Renal cortex interstitium (tissue), 11 donors: ENCODE results near the gene AKAIN1. TPM values are rescaled to one million over a fixed set of nuclear protein-coding genes. Genes with fewer than 3 reads are reported as not detected.

ENCODE experiments used
- DNase-seq, 11 donors: peaks; one replicate each; pipeline ENCODE4 v3.0.0-alpha.2; 2013; ENCODE audit warnings: low read depth in 9 of 11, low spot score in 4 of 11; ENCODE audit errors: extremely low read depth in 1 of 11
- polyA plus RNA-seq, 3 donors: library from polyadenylated mRNA; unstranded; fragments of 120-200 nt; gene quantifications; one replicate each; pipeline ENCODE4 v1.2.1, GENCODE V29; 2013; ENCODE audit not compliant: insufficient read length in 3 of 3

Gene AKAIN1
- polyA plus RNA-seq, 3 donors: not detected

GRCh38 chr18:5166606-5167280 is 30.3 kb downstream of the AKAIN1 start:
- DNase-seq: no peak

GRCh38 chr18:5164903-5165302 is 32.2 kb downstream of the AKAIN1 start:
- DNase-seq: no peak

- no peak for DNase-seq
Measured at GRCh38 chr18:5162111-5162510, 34.9 kb downstream of the AKAIN1 start.

- no peak for DNase-seq
Measured at GRCh38 chr18:5159080-5159479, 38.0 kb downstream of the AKAIN1 start.

GRCh38 chr18:5158587-5158986 is 38.5 kb downstream of the AKAIN1 start:
- no peak for DNase-seq

GRCh38 chr18:5158172-5158571 is 38.9 kb downstream of the AKAIN1 start:
- DNase-seq: no peak

GRCh38 chr18:5155907-5156287 is 41.2 kb downstream of the AKAIN1 start:
- DNase-seq: no peak

GRCh38 chr18:5155218-5155906 is 41.7 kb downstream of the AKAIN1 start:
- DNase-seq: no peak

GRCh38 chr18:5152343-5153020 is 44.6 kb downstream of the AKAIN1 start:
- DNase-seq: no peak

GRCh38 chr18:5150894-5151293 is 46.2 kb downstream of the AKAIN1 start:
- no peak for DNase-seq

GRCh38 chr18:5146093-5146492 is 51.0 kb downstream of the AKAIN1 start:
- DNase-seq: no peak

GRCh38 chr18:5145168-5145825 is 51.8 kb downstream of the AKAIN1 start:
- DNase-seq: no peak

- no peak for DNase-seq
Measured at GRCh38 chr18:5144629-5145028, 52.4 kb downstream of the AKAIN1 start.

GRCh38 chr18:5142859-5143258 is 54.2 kb downstream of the AKAIN1 start:
- DNase-seq: no peak

GRCh38 chr18:5142131-5142530 is 54.9 kb downstream of the AKAIN1 start:
- DNase-seq: no peak

- no peak for DNase-seq
Measured at GRCh38 chr18:5137261-5137660, 59.8 kb downstream of the AKAIN1 start.

- DNase-seq: no peak
Measured at GRCh38 chr18:5132987-5133386, 64.1 kb downstream of the AKAIN1 start.

GRCh38 chr18:5122272-5122671 is 74.8 kb downstream of the AKAIN1 start:
- DNase-seq: no peak

GRCh38 chr18:5110266-5110665 is 86.8 kb downstream of the AKAIN1 start:
- DNase-seq: no peak

GRCh38 chr18:5107988-5108387 is 89.1 kb downstream of the AKAIN1 start:
- peak in 7 of 11 donors; percentile 2 to 15 (median 9) for DNase-seq
